Peyer's patch (tissue), 4 donors: ENCODE data around the gene CLRN2.

ENCODE experiments used
- POLR2A ChIP-seq, 2 donors: fragments of 450-650 bp; IDR thresholded peaks; one replicate each; pipeline ENCODE4 v1.5.1; 2017; ENCODE audit warnings: antibody characterized with exemption in 2 of 2, mild to moderate bottlenecking in 2 of 2, moderate library complexity in 2 of 2
- TF ChIP-seq, protein P1 (sequence below), 6 experiments: fragments of 450-650 bp in 4 of 6; fragments of 200-600 bp in 2 of 6; sonication (generic) in 1 of 6; IDR thresholded peaks; one replicate each; pipeline ENCODE4 v1.5.1; 2017 to 2019; ENCODE audit warnings: antibody characterized with exemption in 6 of 6, mild to moderate bottlenecking in 3 of 6, moderate library complexity in 1 of 6

- TF ChIP-seq, protein P1, sequence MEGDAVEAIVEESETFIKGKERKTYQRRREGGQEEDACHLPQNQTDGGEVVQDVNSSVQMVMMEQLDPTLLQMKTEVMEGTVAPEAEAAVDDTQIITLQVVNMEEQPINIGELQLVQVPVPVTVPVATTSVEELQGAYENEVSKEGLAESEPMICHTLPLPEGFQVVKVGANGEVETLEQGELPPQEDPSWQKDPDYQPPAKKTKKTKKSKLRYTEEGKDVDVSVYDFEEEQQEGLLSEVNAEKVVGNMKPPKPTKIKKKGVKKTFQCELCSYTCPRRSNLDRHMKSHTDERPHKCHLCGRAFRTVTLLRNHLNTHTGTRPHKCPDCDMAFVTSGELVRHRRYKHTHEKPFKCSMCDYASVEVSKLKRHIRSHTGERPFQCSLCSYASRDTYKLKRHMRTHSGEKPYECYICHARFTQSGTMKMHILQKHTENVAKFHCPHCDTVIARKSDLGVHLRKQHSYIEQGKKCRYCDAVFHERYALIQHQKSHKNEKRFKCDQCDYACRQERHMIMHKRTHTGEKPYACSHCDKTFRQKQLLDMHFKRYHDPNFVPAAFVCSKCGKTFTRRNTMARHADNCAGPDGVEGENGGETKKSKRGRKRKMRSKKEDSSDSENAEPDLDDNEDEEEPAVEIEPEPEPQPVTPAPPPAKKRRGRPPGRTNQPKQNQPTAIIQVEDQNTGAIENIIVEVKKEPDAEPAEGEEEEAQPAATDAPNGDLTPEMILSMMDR (IDR thresholded peaks at IDR 0.05) = no peak
- TF ChIP-seq POLR2A (IDR thresholded peaks at IDR 0.05) = no peak
These were observed 2.7 kb downstream of the CLRN2 start for GRCh38 chr4:17517664-17518063.
